Skeletal muscle tissue (tissue), 4 donors: ENCODE data around the gene DDX50. TPM values are rescaled to one million over a fixed set of nuclear protein-coding genes. Genes with fewer than 3 reads are reported as not detected.
"Not testable (repeated sequence)": the region's sequence is repeated elsewhere in the genome, so short reads cannot be mapped to it uniquely, and the experiment has no call there.

Experiments
- H3K27ac ChIP-seq: one replicate; pipeline ENCODE4 v1.7.0; 2013; ENCODE audit warnings: mild to moderate bottlenecking, low read depth, low read length, inconsistent platforms
- H3K27me3 ChIP-seq, 3 donors: one replicate each; pipeline ENCODE4 v1.7.0; 2013; ENCODE audit warnings: low read length in 3 of 3; ENCODE audit not compliant: control insufficient read depth in 3 of 3, insufficient read depth in 3 of 3
- H3K36me3 ChIP-seq, 3 donors: one replicate each; pipeline ENCODE4 v1.7.0; 2013; ENCODE audit warnings: low read length in 3 of 3; ENCODE audit not compliant: control insufficient read depth in 3 of 3, insufficient read depth in 3 of 3
- H3K4me1 ChIP-seq, 3 donors: one replicate each; pipeline ENCODE4 v1.7.0; 2013; ENCODE audit warnings: low read length in 3 of 3, mild to moderate bottlenecking in 3 of 3; ENCODE audit not compliant: control insufficient read depth in 3 of 3, insufficient read depth in 3 of 3
- H3K4me3 ChIP-seq, 3 donors: one replicate each; pipeline ENCODE4 v1.7.0; 2013; ENCODE audit warnings: low read length in 3 of 3
- H3K9ac ChIP-seq, 3 donors: one replicate each; pipeline ENCODE4 v1.7.0; 2013; ENCODE audit warnings: low read length in 3 of 3, mild to moderate bottlenecking in 3 of 3, moderate library complexity in 2 of 3, low read depth in 1 of 3
- H3K9me3 ChIP-seq, 3 donors: one replicate each; pipeline ENCODE4 v1.7.0; 2013; ENCODE audit warnings: low read length in 3 of 3; ENCODE audit not compliant: control insufficient read depth in 3 of 3
- total RNA-seq: library from RNA; depleted of rRNA; stranded (reverse); fragments of >200 nt; gene quantifications from one replicate; pipeline ENCODE4 v1.2.3, GENCODE V29; 2014
- donor health status: Osteomylitis.

The DDX50 gene
- total RNA-seq, 1 donor from 2014 or later: 42.3 TPM

DNA sequence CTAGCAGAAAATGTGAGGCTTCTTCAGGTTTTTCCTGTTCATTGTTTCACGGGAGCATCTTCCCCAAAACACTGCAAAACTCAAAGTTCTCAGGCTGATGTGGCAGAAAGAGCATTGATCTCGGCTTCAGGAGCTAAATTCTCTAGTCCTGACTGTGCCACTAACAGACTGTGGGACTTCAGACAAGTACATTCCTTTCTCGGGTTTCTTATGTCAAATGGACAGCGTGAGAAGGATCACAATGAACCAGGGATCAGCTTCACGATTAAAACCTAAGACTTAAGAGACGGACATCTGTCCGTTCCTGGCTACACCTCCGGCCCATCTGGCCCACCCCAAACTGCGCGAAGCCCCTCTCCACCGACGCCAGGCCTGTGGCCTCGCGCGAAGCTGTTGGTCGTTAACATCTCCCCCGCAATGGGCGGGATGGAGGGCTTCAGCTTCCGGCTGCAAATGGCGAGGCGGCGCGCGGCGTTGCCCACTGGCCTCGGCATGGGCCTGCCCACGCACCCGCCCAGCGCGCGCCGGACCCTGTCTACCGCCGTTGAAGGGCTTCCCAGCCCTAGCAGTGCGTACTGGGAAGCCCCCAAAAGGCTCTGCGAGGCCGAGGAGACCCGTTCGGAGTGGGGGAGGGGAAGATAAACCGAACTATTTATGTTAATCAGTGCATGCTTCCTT, 549 bp upstream of the DDX50 start:
- Histone ChIP-seq H3K9me3 (no peaks in the 10 kb centered on the region), H3K4me1 (peaks cover 16 to 25% (median 18%) of the 10 kb centered on the region in 3 donors), H3K9ac (peak overlapping the region; percentile 86 to 96 (median 90)), H3K4me3 (peak overlapping the region; percentile 76 to 92 (median 89)), H3K27ac (peak overlapping the region; percentile 99), H3K36me3 (no peaks in the 10 kb centered on the region), H3K27me3 (no peaks in the 10 kb centered on the region)

DNA sequence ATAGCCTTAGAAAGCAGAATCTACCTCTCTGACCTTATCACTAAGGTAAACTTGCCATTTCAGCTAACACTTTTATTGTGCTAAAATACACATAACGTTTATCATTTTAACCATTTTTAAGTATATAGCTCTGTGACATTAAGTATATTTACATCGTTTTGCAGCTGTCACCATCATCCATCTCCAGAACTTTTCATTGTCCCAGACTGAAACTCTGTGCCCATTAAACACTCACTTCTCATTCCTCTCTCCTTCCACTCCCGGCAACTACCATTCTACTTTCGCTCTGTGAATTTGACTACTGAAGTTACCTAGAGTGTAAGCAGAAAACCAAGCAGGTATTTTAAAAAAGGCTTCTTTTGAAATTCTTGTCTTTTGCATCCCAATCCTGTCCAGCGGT, 1.3 kb downstream of the DDX50 start:
- peaks cover 4 to 7% (median 6%) of the 10 kb centered on the region in 3 donors for H3K36me3 ChIP-seq
- peak overlapping the region; percentile 87 to 96 (median 92) for H3K9ac ChIP-seq
- H3K9me3 ChIP-seq: no peaks in the 10 kb centered on the region
- peak overlapping the region; percentile 76 to 92 (median 89) for H3K4me3 ChIP-seq
- H3K27me3 ChIP-seq: no peaks in the 10 kb centered on the region
- no peak overlapping the region for H3K27ac ChIP-seq
- H3K4me1 ChIP-seq: peaks cover 16 to 25% (median 18%) of the 10 kb centered on the region in 3 donors

DNA sequence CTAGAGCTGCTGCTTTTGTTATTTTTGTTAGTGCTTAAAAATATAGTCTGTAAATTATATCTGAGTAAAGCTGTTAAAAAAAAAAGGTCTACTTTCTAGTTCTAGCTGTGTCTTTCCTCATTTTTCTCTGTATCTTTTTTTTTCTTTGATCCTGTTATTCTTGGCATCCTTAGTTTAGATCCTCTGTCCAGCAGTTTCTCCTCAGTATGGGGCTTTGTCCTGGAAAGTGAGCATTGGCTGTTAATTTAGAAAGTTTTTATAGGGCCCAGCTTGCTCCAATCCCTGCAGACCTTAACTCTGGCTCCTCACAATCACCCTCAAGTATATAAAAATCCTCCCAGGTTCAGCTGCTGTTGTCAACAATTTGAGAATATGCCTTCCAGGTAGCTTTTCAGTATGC, 23.5 kb downstream of the DDX50 start:
- Histone ChIP-seq H3K9me3 (no peaks in the 10 kb centered on the region), H3K36me3 (peaks cover 5 to 11% (median 7%) of the 10 kb centered on the region in 3 donors), H3K9ac (no peak overlapping the region), H3K4me1 (no peaks in the 10 kb centered on the region), H3K4me3 (no peak overlapping the region), H3K27ac (no peak overlapping the region), H3K27me3 (no peaks in the 10 kb centered on the region)

GRCh38 chr10:68925489-68925888, 24.4 kb downstream of the DDX50 start:
- Histone ChIP-seq H3K9ac (no peak overlapping the region), H3K36me3 (peaks cover 0 to 10% (median 0%) of the 10 kb centered on the region in 3 donors), H3K4me3 (no peak overlapping the region), H3K4me1 (no peaks in the 10 kb centered on the region), H3K27ac (no peak overlapping the region), H3K9me3 (no peaks in the 10 kb centered on the region), H3K27me3 (no peaks in the 10 kb centered on the region)

GRCh38 chr10:68929157-68929556, 28.0 kb downstream of the DDX50 start:
- peaks cover 0 to 17% (median 0%) of the 10 kb centered on the region in 3 donors for H3K36me3 ChIP-seq
- not testable (repeated sequence) for H3K27me3 ChIP-seq, H3K9me3 ChIP-seq, H3K27ac ChIP-seq, H3K4me3 ChIP-seq, H3K9ac ChIP-seq, H3K4me1 ChIP-seq

DNA sequence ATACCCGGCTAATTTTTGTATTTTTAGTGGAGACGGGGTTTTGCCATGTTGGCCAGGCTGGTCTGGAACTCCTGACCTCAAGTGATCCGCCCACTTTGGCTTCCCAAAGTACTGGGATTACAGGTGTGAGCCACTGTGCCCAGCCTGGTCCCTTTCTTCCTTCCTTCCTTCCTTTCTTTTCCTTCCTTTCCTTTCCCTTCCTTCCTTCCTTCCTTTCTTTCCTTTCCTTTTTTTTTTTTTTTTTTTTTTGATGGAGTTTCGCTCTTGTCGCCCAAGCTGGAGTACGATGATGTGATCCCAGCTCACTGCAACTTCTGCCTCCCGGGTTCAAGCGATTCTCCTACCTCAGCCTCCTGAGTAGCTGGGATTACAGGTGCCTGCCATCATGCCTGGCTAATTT, 28.8 kb downstream of the DDX50 start:
- not testable (repeated sequence) for H3K27me3 ChIP-seq, H3K4me3 ChIP-seq, H3K9me3 ChIP-seq, H3K27ac ChIP-seq, H3K9ac ChIP-seq, H3K4me1 ChIP-seq
- H3K36me3 ChIP-seq: peaks cover 0 to 20% (median 3%) of the 10 kb centered on the region in 3 donors

DNA sequence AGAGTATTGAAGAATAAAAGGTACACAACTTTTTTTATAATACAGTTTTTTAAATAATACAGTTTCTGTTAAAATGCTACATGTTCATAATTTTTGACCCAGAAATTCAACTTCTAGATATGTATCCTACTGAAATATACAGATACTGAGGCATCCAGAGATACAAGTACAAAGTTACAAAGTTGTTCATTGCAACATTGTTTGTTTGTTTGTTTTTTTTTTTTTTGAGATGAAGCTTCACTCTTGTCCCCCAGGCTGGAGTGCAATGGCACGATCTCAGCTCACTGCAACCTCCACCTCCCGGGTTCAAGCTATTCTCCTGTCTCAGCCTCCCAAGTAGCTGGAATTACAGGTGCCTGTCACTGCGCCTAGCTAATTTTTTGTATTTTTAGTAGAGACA, 31.7 kb downstream of the DDX50 start:
- H3K4me3 ChIP-seq, H3K4me1 ChIP-seq, H3K9ac ChIP-seq, H3K27ac ChIP-seq, H3K9me3 ChIP-seq, H3K27me3 ChIP-seq: not testable (repeated sequence)
- peaks cover 4 to 21% (median 14%) of the 10 kb centered on the region in 3 donors for H3K36me3 ChIP-seq

- Histone ChIP-seq H3K27me3 (no peaks in the 10 kb centered on the region), H3K27ac (no peak overlapping the region), H3K4me1 (no peaks in the 10 kb centered on the region), H3K4me3 (no peak overlapping the region), H3K9me3 (no peaks in the 10 kb centered on the region), H3K9ac (no peak overlapping the region), H3K36me3 (peaks cover 6 to 35% (median 18%) of the 10 kb centered on the region in 3 donors)
Measured at GRCh38 chr10:68934994-68935393, 33.9 kb downstream of the DDX50 start.

- no peak overlapping the region for H3K9ac ChIP-seq
- no peak overlapping the region for H3K27ac ChIP-seq
- no peaks in the 10 kb centered on the region for H3K27me3 ChIP-seq
- H3K36me3 ChIP-seq: peaks cover 6 to 25% (median 23%) of the 10 kb centered on the region in 3 donors
- no peaks in the 10 kb centered on the region for H3K9me3 ChIP-seq
- H3K4me3 ChIP-seq: no peak overlapping the region
- no peaks in the 10 kb centered on the region for H3K4me1 ChIP-seq
Measured at GRCh38 chr10:68938117-68938516, 37.0 kb downstream of the DDX50 start.

DNA sequence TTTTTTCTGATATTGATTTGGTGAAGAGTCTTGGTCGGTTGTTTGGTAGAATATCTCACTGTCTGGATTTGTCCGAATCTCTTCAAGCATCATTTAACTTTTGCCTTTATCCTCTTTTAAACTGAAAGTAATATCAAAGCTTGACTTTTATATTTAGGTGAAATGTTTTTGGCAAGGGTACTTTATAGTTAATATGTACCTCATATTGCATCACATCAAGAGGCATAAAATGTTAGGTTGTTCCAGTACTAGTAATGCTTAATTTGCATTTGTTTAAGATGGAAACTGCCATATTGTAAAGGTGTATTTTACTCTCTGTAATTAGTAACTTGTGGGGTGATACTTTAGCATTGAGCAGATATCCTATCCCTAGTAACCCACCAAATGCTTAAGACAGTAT, 37.8 kb downstream of the DDX50 start:
- H3K4me3 ChIP-seq: no peak overlapping the region
- no peaks in the 10 kb centered on the region for H3K9me3 ChIP-seq
- no peaks in the 10 kb centered on the region for H3K4me1 ChIP-seq
- no peak overlapping the region for H3K9ac ChIP-seq
- H3K36me3 ChIP-seq: peaks cover 6 to 27% (median 26%) of the 10 kb centered on the region in 3 donors
- H3K27me3 ChIP-seq: no peaks in the 10 kb centered on the region
- no peak overlapping the region for H3K27ac ChIP-seq
